Mesenchymal stem cell (in vitro differentiated cells and primary cell): Measurements from ENCODE around the gene ARHGAP6.

Experiments
- DNase-seq: peaks from one replicate; pipeline ENCODE4 v3.0.0-alpha.2; 2013
- H2AFZ ChIP-seq: one replicate; pipeline ENCODE4 v1.6.1; 2013; ENCODE audit warnings: low read depth, mild to moderate bottlenecking, control low read depth, inconsistent platforms, low read length, moderate library complexity
- H2AK5ac ChIP-seq: 2 replicates; pipeline ENCODE4 v1.6.1; 2013; ENCODE audit warnings: low read length, moderate library complexity, mild to moderate bottlenecking, inconsistent platforms; ENCODE audit not compliant: severe bottlenecking
- H2BK120ac ChIP-seq: one replicate; pipeline ENCODE4 v1.6.1; 2013; ENCODE audit warnings: low read depth, mild to moderate bottlenecking, inconsistent platforms, low read length, moderate library complexity
- H2BK12ac ChIP-seq, 2 experiments: one replicate each; pipeline ENCODE4 v1.6.1; 2013; ENCODE audit warnings: inconsistent platforms in 2 of 2, low read length in 2 of 2, mild to moderate bottlenecking in 2 of 2, moderate library complexity in 2 of 2, control low read depth in 1 of 2
- H2BK15ac ChIP-seq: one replicate; pipeline ENCODE4 v1.6.1; 2013; ENCODE audit warnings: mild to moderate bottlenecking, low read depth, inconsistent platforms; ENCODE audit not compliant: poor library complexity, severe bottlenecking
- H2BK5ac ChIP-seq: 2 replicates; pipeline ENCODE4 v1.6.1; 2013; ENCODE audit warnings: low read depth, mild to moderate bottlenecking, low read length, control low read depth, inconsistent platforms; ENCODE audit not compliant: poor library complexity, severe bottlenecking
- H3K14ac ChIP-seq, 2 experiments: one replicate each; pipeline ENCODE4 v1.6.1; 2013; ENCODE audit warnings: inconsistent platforms in 2 of 2, low read length in 2 of 2, control low read depth in 1 of 2, mild to moderate bottlenecking in 1 of 2, moderate library complexity in 1 of 2
- H3K18ac ChIP-seq, 2 experiments: one replicate each; pipeline ENCODE4 v1.6.1; 2013; ENCODE audit warnings: inconsistent platforms in 2 of 2, low read length in 2 of 2, control low read depth in 1 of 2, low read depth in 1 of 2, mild to moderate bottlenecking in 1 of 2
- H3K23ac ChIP-seq, 2 experiments: one replicate each; pipeline ENCODE4 v1.6.1; 2013; ENCODE audit warnings: inconsistent platforms in 2 of 2, low read length in 2 of 2, mild to moderate bottlenecking in 2 of 2, moderate library complexity in 2 of 2, control low read depth in 1 of 2
- H3K27ac ChIP-seq: 2 replicates; pipeline ENCODE4 v1.5.1; 2013; ENCODE audit warnings: mild to moderate bottlenecking, moderate library complexity, low read length, control low read depth, inconsistent platforms; ENCODE audit not compliant: poor library complexity, severe bottlenecking
- H3K27me3 ChIP-seq, 2 experiments: 2 replicates each; pipeline versions ENCODE4 v1.6.1 to v1.7.0; 2013; ENCODE audit warnings: low read length in 2 of 2, mild to moderate bottlenecking in 2 of 2, moderate library complexity in 2 of 2, control low read depth in 1 of 2, inconsistent platforms in 1 of 2; ENCODE audit not compliant: control insufficient read depth in 1 of 2, insufficient read depth in 1 of 2
- H3K36me3 ChIP-seq, 2 experiments: 2 replicates each; pipeline versions ENCODE4 v1.6.1 to v1.7.0; 2013; ENCODE audit warnings: low read length in 2 of 2, control low read depth in 1 of 2, inconsistent platforms in 1 of 2, low read depth in 1 of 2, mild to moderate bottlenecking in 1 of 2; ENCODE audit not compliant: insufficient read depth in 2 of 2, control insufficient read depth in 1 of 2
- H3K4ac ChIP-seq, 2 experiments: one replicate each; pipeline ENCODE4 v1.6.1; 2013; ENCODE audit warnings: inconsistent platforms in 2 of 2, low read length in 2 of 2, mild to moderate bottlenecking in 2 of 2, moderate library complexity in 2 of 2, control low read depth in 1 of 2, low read depth in 1 of 2
- H3K4me1 ChIP-seq: 2 replicates; pipeline ENCODE4 v1.6.1; 2013; ENCODE audit warnings: low read depth, low read length, control low read depth; ENCODE audit not compliant: control insufficient read depth, insufficient read depth
- H3K4me2 ChIP-seq: 2 replicates; pipeline ENCODE4 v1.6.1; 2013; ENCODE audit warnings: low read length, mild to moderate bottlenecking, inconsistent platforms; ENCODE audit not compliant: poor library complexity, severe bottlenecking
- H3K4me3 ChIP-seq, 2 experiments: 2 replicates each; pipeline versions ENCODE4 v1.5.1 to v1.7.0; 2013; ENCODE audit warnings: low read length in 2 of 2, mild to moderate bottlenecking in 2 of 2, control low read depth in 1 of 2, low read depth in 1 of 2; ENCODE audit not compliant: insufficient read depth in 1 of 2
- H3K79me1 ChIP-seq: replicated peaks from 2 replicates; pipeline ENCODE4 v1.6.1; 2013; ENCODE audit warnings: mild to moderate bottlenecking, control low read depth, low read length, inconsistent platforms; ENCODE audit not compliant: poor library complexity, severe bottlenecking
- H3K9ac ChIP-seq: 2 replicates; pipeline ENCODE4 v1.7.0; 2013; ENCODE audit warnings: mild to moderate bottlenecking, low read length, moderate library complexity
- H3K9me3 ChIP-seq: 2 replicates; pipeline ENCODE4 v1.7.0; 2013; ENCODE audit warnings: mild to moderate bottlenecking, low read length; ENCODE audit not compliant: control insufficient read depth
- H4K8ac ChIP-seq: one replicate; pipeline ENCODE4 v1.6.1; 2013; ENCODE audit warnings: inconsistent platforms, mild to moderate bottlenecking, low read length, moderate library complexity
- H4K91ac ChIP-seq: one replicate; pipeline ENCODE4 v1.6.1; 2013; ENCODE audit warnings: mild to moderate bottlenecking, low read length, inconsistent platforms
- WGBS: methylation state at CpG from one replicate; pipeline ENCODE4 v1.1.7; 2013; ENCODE audit warnings: mixed read lengths; 5-methylcytosine and 5-hydroxymethylcytosine counted together

Gene ARHGAP6

GRCh38 chrX:11474021-11474420, 191.7 kb downstream of the ARHGAP6 start:
- no peak overlapping the region for H2BK15ac ChIP-seq
- no peak overlapping the region for H2BK12ac ChIP-seq
- H4K8ac ChIP-seq, result no peak overlapping the region
- no peak overlapping the region for H2BK120ac ChIP-seq
- no peak overlapping the region for H3K23ac ChIP-seq
- peak overlapping the region in 1 of 2 experiments; percentile 6 for H3K18ac ChIP-seq
- H3K4me1 ChIP-seq, result no peaks in the 10 kb centered on the region
- H3K36me3 ChIP-seq, result no peaks in the 10 kb centered on the region
- no peak overlapping the region for H3K14ac ChIP-seq
- H3K27me3 ChIP-seq, result no peaks in the 10 kb centered on the region
- no peak overlapping the region for H2AK5ac ChIP-seq
- DNase-seq, result no peak
- H2BK5ac ChIP-seq, result no peak overlapping the region
- no peaks in the 10 kb centered on the region for H3K79me1 ChIP-seq
- no peak overlapping the region for H3K4me3 ChIP-seq
- no peak overlapping the region for H3K27ac ChIP-seq
- no CpG with 5 or more reads among the region's 1 CpG for WGBS
- no peak overlapping the region for H3K9ac ChIP-seq
- H4K91ac ChIP-seq, result no peak overlapping the region
- H3K9me3 ChIP-seq, result no peaks in the 10 kb centered on the region
- H2AFZ ChIP-seq, result no peak overlapping the region
- no peak overlapping the region for H3K4me2 ChIP-seq
- H3K4ac ChIP-seq, result no peak overlapping the region

DNA sequence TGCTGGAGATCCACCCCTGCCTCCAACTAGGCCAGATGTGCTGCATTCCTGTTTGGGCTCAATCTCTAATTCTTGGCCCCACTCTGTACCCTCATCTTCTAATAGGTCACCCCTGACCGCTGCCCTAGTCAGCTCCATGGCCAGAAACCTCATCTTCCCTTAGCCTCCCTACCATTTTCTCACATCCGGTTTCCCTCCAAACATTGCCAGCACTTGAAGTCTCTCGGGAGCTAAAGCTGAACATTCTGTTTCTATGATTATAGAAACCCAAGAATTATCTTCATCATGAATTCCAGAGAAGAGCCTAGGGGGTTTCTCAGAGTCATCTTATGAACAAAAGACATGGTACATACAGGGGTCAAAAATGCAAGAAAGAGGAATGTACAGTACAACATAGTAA, 192.8 kb downstream of the ARHGAP6 start:
- Histone ChIP-seq H3K4ac (no peak overlapping the region), H3K27me3 (no peaks in the 10 kb centered on the region), H3K36me3 (no peaks in the 10 kb centered on the region), H3K4me1 (no peaks in the 10 kb centered on the region), H2AK5ac (no peak overlapping the region), H3K4me3 (no peak overlapping the region), H3K14ac (no peak overlapping the region), H2BK5ac (no peak overlapping the region), H4K8ac (no peak overlapping the region), H3K27ac (no peak overlapping the region), H2BK15ac (no peak overlapping the region), H4K91ac (no peak overlapping the region), H3K9me3 (no peaks in the 10 kb centered on the region), H2BK120ac (no peak overlapping the region), H2AFZ (no peak overlapping the region), H3K79me1 (no peaks in the 10 kb centered on the region), H3K18ac (no peak overlapping the region), H3K4me2 (no peak overlapping the region), H2BK12ac (no peak overlapping the region), H3K23ac (no peak overlapping the region), H3K9ac (no peak overlapping the region)
- DNase-seq, result no peak
- 71% methylated on average over 2 of the region's 3 CpGs for WGBS

- Histone ChIP-seq H3K14ac (no peak overlapping the region), H3K4me2 (no peak overlapping the region)
Measured at GRCh38 chrX:11472381-11472780, 193.3 kb downstream of the ARHGAP6 start.

GRCh38 chrX:11470250-11470974, 195.3 kb downstream of the ARHGAP6 start:
- Histone ChIP-seq H3K18ac (no peak overlapping the region), H2BK120ac (no peak overlapping the region), H3K79me1 (no peaks in the 10 kb centered on the region), H4K8ac (no peak overlapping the region), H3K9me3 (no peaks in the 10 kb centered on the region), H2BK15ac (no peak overlapping the region), H2AK5ac (no peak overlapping the region), H2BK12ac (no peak overlapping the region), H3K14ac (no peak overlapping the region), H3K4me3 (no peak overlapping the region), H3K23ac (no peak overlapping the region), H2BK5ac (no peak overlapping the region), H3K9ac (peak overlapping the region; percentile 58), H3K4ac (no peak overlapping the region), H3K4me2 (no peak overlapping the region), H3K27me3 (no peaks in the 10 kb centered on the region), H3K4me1 (no peaks in the 10 kb centered on the region), H3K27ac (peak overlapping the region; percentile 87), H2AFZ (no peak overlapping the region), H3K36me3 (no peaks in the 10 kb centered on the region), H4K91ac (no peak overlapping the region)
- DNase-seq, result no peak
- 85% methylated on average over 1 of the region's 1 CpG for WGBS

More at GRCh38 chrX:11472381-11472780, 193.3 kb downstream of the ARHGAP6 start:
- Histone ChIP-seq H2BK15ac (no peak overlapping the region), H4K8ac (no peak overlapping the region), H3K4me1 (no peaks in the 10 kb centered on the region), H3K4me3 (no peak overlapping the region), H2BK120ac (no peak overlapping the region), H2AK5ac (no peak overlapping the region), H3K9ac (no peak overlapping the region), H3K9me3 (no peaks in the 10 kb centered on the region), H3K27me3 (no peaks in the 10 kb centered on the region), H3K36me3 (no peaks in the 10 kb centered on the region), H2BK12ac (no peak overlapping the region), H3K18ac (no peak overlapping the region), H2BK5ac (no peak overlapping the region), H3K79me1 (no peaks in the 10 kb centered on the region), H3K23ac (no peak overlapping the region), H2AFZ (no peak overlapping the region), H3K4ac (no peak overlapping the region), H3K27ac (no peak overlapping the region), H4K91ac (no peak overlapping the region)
- DNase-seq, result no peak
- 98% methylated on average over 2 of the region's 2 CpGs for WGBS
